ENCODE results near the gene KRTAP1-4.
"Not testable (repeated sequence)": the region's sequence is repeated elsewhere in the genome, so short reads cannot be mapped to it uniquely, and the experiment has no call there.

KRTAP1-4 gene

DNA sequence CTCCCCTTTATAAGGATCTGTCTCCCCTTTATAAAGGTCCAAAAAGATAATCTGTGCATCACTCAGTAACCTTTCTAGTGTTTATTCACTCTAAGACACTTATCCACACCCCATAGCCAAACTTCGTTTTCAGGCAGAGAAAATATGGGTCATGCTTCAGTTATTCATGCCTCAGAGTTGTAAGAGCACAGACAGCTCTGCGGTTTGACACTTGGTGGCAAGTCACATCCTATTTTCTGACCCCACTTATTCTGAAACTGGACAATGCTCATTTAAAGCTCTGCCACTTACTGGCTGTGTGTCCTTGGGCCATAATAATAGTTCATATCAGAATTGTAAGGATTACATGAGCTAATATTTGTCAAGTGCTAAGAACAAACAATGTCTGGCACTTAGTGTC lies 19.1 kb upstream of the KRTAP1-4 start:
- Histone ChIP-seq H3K4me3 (no peak overlapping the region), H3K27ac (no peak overlapping the region)

DNA sequence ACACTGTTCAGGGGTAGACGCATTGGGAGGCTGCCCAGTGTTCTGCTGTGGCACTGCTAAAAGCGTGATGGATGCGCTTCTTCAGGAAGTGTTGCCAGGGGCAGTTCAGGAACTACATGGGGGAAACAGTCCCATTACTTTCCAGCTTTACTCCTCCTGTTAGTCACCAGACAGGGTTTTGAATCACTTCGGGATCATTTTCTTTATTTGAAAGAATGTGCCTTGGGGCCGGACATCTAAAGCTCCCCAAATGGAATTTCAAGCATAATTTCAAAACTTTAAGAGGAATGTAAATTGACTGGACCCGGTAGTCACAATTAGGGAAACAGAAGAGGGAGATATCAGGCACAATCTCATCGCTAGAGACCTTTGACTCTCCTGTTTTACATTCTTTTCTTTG lies 18.4 kb upstream of the KRTAP1-4 start:
- Histone ChIP-seq H3K4me3 (no peak overlapping the region), H3K27ac (no peak overlapping the region)

DNA sequence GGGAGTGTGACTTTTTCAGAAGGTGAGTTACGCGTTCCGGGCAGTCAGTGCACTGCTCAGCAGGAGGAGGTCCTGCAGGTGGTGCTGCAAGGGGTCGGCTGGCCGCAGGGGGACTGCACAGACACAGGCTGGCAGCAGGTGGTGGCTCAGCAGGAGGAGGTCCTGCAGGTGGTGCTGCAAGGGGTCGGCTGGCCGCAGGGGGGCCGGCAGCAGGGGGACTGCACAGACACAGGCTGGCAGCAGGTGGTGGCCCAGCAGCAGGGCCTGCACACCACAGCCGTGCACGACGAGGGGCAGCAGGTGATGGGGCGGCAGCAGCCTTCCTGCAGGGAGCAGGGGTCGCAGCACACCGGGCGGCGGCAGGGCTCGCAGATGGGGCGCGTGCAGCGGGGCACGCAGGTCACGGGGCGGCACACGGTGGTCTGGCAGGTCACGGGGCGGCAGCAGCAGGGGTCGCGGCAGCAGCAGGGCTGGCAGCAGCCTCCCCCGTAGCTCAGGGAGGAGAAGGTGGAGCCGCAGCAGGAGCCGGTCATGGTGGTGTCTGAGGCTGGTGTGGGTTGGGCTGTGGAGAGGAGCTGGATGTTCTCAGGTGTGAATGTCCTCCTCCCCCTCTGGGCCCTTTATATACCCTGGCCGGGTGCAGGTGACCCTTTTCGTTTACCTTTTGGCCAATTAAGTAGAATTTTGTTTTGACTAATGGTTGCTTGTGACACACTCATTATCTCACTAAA lies 16.9 kb upstream of the KRTAP1-4 start, which contains the start of gene KRTAP2-1:
KRTAP2-1 (minus strand) TSS at position 582 of the 731 bp plus-strand sequence; CDS start at position 533, 49 bp downstream.
- not testable (repeated sequence) for H3K27ac ChIP-seq, H3K4me3 ChIP-seq

DNA sequence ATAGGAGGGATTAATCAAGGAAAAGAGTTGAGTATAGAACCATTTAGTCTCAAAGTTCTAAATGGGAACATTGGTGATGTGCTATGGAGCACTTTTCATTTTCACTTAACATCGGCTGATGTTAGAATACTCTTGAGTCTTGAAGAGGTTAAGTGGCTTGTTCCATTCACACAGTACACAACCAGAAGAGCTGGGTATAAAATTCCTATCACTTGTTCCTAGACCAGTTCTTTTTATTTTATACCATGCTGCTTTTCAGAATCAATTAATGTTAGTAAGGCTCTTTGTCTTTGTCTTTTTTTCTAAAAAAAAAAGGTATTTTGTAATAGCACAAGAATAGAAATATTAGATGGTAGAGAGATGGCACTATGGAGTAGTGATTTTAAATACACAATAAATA lies 13.0 kb upstream of the KRTAP1-4 start:
- H3K27ac ChIP-seq, result no peak overlapping the region
- no peak overlapping the region for H3K4me3 ChIP-seq

DNA sequence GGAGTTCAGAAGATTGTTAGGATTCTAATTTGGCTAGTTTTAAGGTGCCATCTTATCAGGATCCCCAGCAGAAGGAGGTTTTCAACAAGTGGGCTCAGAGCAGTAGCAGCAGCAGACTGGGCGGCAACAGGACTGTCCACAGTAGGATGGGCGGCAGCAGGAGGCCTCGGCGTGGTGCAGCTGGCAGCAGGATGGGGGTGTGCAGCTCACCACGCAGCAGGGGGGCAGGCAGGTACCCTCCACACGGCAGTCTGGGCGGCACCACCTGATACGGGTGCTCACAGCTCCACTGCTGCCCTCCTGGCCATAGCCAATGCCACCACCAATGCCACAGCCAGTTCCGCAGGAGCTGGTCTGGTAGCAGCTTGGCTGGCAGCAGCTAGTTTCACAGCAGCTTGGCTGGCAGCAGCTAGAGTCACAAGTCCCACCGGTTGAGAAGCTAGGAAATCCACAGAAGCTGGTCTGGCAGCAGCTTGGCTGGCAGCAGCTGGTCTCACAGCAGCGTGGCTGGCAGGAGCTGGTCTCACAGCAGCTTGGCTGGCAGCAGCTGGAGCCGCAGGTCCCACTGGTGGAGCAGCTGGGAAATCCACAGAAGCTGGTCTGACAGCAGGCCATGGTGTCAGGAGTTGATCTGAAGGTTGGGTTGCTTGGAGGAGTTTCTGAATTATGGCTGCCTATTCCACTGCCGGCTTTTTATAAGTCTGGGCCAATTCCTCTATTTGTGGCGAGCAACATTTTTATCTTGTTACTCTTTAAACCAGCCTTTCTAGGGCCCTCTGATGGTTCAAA lies 11.0 kb upstream of the KRTAP1-4 start, which contains the start of gene KRTAP1-1:
KRTAP1-1 (minus strand) TSS at position 668 of the 789 bp plus-strand sequence; CDS start at position 615, 53 bp downstream.
- H3K4me3 ChIP-seq, H3K27ac ChIP-seq: not testable (repeated sequence)

DNA sequence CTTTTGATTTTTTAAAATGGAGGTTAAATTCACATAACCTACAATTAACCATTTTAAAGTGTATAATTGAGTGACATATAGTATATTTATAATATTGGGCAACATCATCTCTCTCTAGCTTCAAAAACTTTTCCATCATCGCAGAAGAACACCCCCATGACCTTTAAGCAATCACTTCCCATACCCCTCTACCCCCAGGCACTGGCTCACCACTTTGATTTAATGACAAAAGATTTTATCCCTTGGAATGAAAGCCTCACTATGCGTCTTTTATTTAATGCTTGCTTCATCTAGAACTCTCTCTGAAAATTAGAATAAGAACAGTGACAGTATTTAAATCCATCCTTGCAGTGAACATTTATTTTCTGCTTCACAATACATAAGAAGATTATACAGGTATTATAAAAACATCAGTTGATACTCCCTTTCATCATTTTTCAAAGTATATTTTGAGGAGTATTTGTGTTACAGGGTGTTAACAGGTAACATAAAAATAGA lies 7.9 kb upstream of the KRTAP1-4 start:
- Histone ChIP-seq H3K4me3 (no peak overlapping the region), H3K27ac (no peak overlapping the region)

DNA sequence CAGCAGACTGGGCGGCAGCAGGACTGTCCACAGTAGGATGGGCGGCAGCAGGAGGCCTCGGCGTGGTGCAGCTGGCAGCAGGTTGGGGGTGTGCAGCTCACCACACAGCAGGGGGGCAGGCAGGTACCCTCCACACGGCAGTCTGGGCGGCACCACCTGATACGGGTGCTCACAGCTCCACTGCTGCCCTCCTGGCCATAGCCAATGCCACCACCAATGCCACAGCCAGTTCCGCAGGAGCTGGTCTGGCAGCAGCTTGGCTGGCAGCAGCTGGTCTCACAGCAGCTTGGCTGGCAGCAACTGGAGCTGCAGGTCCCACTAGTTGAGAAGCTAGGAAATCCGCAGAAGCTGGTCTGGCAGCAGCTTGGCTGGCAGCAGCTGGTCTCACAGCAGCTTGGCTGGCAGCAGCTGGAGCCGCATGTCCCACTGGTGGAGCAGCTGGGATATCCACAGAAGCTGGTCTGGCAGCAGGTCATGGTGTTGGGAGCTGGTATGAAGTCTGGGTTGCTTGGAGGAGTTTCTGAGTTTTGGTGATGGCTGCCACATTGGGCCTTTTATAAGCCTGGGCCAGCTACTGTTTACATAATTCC lies 4.4 kb upstream of the KRTAP1-4 start, which contains the start of gene KRTAP1-3:
KRTAP1-3 (minus strand) TSS at position 529 of the 590 bp plus-strand sequence; CDS start at position 476, 53 bp downstream.
- H3K27ac ChIP-seq, H3K4me3 ChIP-seq: not testable (repeated sequence)

DNA sequence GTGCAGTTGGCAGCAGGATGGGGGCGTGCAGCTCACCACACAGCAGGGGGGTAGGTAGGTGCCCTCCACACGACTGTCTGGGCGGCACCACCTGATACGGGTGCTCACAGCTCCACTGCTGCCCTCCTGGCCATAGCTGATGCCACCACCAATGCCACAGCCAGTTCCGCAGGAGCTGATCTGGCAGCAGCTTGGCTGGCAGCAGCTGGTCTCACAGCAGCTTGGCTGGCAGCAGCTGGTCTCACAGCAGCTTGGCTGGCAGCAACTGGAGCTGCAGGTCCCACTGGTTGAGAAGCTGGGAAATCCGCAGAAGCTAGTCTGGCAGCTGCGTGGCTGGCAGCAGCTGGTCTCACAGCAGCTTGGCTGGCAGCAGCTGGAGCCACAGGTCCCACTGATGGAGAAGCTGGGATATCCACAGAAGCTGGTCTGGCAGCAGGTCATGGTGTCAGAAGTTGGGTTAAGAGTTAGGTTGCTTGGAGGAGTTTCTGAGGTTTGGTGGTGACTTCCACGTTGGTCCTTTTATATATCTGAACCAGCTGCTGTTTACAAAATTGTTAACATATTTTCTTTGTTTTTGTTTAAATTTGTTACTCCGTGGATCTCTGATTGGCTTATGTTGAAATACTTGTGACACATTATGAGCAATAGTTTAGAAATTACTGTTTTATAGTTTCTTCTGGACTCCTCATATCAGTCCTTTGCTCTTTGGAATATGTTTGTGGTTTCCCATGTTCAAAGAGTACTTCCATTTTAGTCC lies 3.1 kb downstream of the KRTAP1-4 start, which contains the start of gene KRTAP1-5:
KRTAP1-5 (minus strand) TSS at position 494 of the 757 bp plus-strand sequence; CDS start at position 441, 53 bp downstream.
- H3K4me3 ChIP-seq, result no peak within 1 kb of the TSS
- no peak within 1 kb of the TSS for H3K27ac ChIP-seq

DNA sequence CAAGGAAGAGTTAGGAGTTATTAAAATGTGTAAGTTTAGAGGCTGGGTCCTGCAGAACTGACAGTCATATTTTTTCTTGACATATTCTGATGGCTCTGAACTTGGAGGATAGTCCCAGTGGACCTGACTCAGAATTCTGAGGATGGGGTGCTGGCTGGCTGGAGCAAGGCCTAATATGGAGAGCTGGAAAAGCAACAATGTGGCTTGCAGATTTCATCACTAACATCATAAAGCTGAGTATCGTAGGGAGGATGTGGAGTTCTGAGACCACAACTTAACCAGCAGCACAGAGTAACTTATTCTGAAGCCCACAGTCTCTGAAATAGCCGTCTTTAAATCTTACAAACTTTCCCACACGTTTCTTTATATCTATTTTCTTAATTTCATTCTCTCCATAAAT lies 5.3 kb downstream of the KRTAP1-4 start:
- H3K27ac ChIP-seq, result no peak overlapping the region
- H3K4me3 ChIP-seq, result no peak overlapping the region

DNA sequence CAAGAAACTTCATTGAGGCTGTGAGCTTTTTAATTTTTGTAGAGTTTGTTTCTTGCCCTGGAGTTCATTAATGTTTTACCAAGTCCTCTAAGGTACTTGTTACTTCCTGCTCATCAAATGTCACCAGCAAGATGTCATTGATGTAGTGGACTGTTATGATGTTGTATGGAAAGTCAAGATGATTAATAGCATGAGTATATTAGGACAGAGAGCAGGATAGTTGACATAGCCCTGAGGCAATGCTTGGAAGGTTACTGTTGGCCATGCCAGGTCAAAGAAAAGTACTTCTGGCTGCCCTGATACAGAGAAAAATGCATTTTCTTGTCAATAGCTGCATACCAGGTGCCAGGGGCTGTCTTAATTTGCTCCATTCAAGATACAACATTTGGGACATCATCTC lies 9.7 kb downstream of the KRTAP1-4 start:
- no peak overlapping the region for H3K4me3 ChIP-seq
- no peak overlapping the region for H3K27ac ChIP-seq

DNA sequence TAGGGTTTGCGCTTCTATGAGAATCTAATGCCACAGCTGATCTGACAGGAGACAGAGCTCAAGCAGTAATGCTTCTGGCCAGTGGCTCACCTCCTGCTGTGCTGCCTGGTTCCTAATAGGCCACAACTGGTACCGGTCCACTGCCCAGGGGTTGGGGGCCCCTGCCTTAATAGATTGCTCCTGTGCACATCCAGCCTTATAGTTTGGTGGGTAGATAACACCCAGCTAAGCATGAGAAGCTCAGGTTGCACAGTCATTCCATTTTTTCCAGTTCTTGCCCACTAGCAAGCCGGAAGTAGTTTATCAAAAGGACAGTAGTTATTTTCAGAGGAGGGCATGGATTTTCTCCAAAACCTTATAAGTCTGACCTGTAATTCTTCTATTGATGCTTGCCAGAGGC lies 10.6 kb downstream of the KRTAP1-4 start:
- Histone ChIP-seq H3K27ac (no peak overlapping the region), H3K4me3 (no peak overlapping the region)

DNA sequence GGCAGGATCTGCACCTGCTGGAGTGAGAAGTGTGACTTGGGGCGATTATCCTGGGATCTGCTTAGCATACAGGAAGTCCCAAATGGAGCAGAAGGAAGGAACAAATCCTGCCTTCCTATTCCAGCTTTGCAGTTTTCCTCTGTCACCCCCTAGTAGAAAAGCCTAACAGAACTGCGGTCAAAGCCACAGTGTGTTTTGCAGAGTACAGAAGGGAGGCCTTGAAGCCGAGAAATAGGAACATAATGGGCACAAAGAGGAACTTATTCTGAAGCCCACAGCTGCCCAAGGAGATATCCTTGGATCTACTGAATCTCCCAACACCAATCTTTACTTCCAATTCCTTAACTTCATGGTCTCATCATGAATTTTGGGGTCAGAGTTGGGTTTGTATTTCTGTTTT lies 11.5 kb downstream of the KRTAP1-4 start:
- Histone ChIP-seq H3K4me3 (no peak overlapping the region), H3K27ac (no peak overlapping the region)

DNA sequence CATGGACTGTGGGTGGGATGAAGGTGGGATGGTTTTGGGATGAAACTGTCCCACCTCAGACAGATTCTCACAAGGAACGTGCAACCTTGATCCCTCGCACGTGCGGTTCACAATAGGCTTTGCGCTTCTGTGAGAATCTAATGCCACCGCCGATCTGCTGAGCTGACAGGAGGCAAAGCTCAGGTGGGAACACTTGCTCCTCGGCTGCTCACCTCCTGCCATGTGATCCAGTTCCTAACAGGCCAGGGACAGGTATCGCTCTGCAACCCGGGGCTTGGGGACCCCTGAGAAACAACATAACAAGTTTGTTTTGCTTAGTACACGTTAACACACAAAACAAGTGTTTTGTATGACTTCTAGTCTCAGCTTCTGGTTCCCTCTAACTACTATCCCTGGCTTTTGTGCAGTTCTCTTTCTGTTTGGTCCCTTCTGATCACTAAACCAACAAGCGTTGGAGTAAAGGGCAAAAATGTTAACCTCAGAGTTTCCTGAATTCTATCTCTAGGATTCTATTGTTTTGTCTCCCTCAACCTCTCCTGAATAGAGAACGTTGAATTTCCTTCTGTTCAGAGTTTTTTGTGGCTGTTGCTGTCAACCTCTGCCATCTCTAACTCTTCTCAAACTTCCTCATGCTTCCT lies 13.3 kb downstream of the KRTAP1-4 start:
- H3K27ac ChIP-seq, result no peak overlapping the region
- no peak overlapping the region for H3K4me3 ChIP-seq

DNA sequence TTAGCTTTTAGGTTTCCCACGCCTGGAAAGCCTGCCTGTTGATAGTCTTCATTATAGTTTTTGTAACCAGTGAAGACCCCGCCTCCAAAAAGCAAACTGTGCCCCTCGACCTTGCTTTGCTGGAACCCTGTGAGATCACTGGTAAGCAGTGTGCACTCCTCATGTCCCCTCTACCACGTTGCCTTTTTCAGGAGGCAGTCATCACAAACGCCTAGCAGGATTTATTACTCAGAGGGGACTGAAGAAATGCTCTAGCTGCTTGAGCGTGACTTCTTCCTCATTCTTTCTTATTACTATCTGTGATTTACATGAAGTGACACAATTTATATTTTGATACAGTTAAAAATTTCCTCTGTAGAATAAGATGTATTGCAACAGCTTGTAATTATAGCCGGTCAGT lies 14.5 kb downstream of the KRTAP1-4 start:
- no peak overlapping the region for H3K4me3 ChIP-seq
- no peak overlapping the region for H3K27ac ChIP-seq

DNA sequence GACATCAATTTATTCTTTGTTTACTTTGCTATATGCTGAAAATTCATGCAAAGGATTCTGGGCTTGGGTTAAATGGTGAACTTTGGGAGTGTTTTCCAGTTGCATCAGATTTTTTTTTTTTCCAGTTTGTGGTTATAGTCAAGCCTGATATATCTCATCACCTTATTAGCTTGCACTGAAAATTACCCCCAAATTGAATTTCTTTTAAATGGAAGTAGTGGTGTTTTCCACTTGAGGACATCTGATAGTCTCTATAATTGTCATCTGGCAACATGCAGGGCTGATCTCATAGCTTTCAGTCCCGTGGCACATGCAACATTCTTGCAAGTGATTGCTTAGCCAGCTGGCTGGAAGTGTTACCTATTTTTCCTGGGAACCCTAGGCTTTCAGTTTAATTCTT lies 16.4 kb downstream of the KRTAP1-4 start:
- no peak overlapping the region for H3K4me3 ChIP-seq
- no peak overlapping the region for H3K27ac ChIP-seq

DNA sequence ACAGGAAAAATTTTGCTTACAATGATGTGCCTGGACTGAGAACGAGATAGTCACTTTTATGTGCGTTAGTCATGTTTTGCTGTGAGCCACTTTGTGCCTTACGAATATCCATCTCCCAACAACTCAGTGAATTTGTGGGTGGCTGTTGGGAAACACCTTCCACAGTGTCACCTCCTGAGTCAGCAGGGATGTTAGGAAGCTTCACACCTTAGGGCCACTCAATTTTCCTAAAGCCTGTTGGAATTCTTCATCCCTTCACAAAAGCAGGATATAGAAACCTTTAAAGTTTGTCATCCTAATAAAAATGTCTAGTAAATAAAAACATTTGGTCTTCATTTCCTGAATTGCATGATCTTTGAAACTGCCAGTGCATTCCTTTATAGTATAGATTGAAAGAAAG lies 16.8 kb downstream of the KRTAP1-4 start:
- Histone ChIP-seq H3K27ac (no peak overlapping the region), H3K4me3 (no peak overlapping the region)

DNA sequence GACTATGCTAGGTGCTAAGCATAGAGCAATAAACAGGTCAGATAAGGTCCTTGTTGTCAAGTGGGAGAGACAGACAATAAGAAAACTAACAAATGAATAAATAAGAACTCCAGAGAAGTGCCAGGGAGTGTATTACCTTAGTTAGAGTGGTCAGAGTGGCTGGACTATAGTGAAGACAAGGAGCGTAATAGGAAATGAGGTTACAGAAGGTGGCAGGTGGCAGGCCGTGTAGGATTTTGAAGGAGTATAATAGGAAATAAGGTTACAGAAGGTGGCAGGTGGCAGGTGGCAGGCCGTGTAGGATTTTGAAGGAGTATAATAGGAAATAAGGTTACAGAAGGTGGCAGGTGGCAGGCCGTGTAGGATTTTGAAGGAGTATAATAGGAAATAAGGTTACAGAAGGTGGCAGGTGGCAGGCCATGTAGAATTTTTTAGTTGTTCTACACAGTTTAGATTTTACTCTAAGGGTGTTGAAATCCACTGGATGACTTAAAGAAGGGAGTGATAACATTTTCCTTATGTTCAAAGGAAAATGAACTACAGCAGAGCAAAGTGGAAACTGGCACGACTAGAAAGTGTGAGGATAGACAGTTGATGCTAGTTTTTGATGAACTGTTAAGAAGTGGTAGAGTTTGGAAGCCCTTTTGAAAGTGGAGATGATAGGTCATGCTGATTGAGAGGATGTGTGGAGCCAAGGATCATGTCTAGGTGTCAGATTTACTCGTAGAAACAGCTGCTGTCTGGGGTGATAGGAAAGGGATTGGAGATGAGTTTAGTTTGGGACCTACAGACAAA lies 17.5 kb downstream of the KRTAP1-4 start:
- no peak overlapping the region for H3K4me3 ChIP-seq
- H3K27ac ChIP-seq, result no peak overlapping the region

DNA sequence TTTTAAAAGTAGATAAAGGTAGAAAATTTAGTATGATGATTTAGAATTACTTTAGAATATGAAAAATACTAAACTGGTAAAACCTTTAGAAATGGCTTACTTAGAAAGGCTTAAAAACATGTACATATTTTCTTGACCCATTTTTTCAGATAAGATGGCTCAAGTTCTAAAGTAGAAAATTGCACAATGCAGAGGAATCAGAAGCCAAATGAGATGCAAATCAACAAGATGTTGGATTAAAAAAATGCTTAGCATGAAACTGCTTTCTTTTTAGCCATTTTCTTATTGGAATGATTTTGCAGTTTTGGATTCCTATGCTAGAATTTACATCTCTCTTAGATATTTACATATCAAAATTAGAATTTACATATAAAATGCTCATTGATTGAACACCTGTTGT lies 19.6 kb downstream of the KRTAP1-4 start:
- Histone ChIP-seq H3K27ac (no peak overlapping the region), H3K4me3 (no peak overlapping the region)

Data from skin epidermis (tissue), 12 donors.